ENCODE data around the gene GATA5.
"Not testable (repeated sequence)": the region's sequence is repeated elsewhere in the genome, so short reads cannot be mapped to it uniquely, and the experiment has no call there.

The GATA5 gene

GRCh38 chr20:62504323-62504722, 28.5 kb upstream of the GATA5 start:
- DNase-seq: no peak

- DNase-seq: no peak
These were observed 27.8 kb upstream of the GATA5 start for GRCh38 chr20:62503401-62504178.

GRCh38 chr20:62502496-62503095, 26.8 kb upstream of the GATA5 start:
- DNase-seq: no peak

GRCh38 chr20:62501801-62502495, 26.2 kb upstream of the GATA5 start:
- DNase-seq: peak; percentile 55

- peak; percentile 81 for DNase-seq
These were observed 24.6 kb upstream of the GATA5 start for GRCh38 chr20:62500237-62500864.

GRCh38 chr20:62499758-62500236, 24.0 kb upstream of the GATA5 start:
- no peak for DNase-seq

- DNase-seq: no peak
These were observed 23.1 kb upstream of the GATA5 start for GRCh38 chr20:62498874-62499273.

GRCh38 chr20:62496568-62497218, 20.9 kb upstream of the GATA5 start:
- DNase-seq: peak; percentile 33

- no peak for DNase-seq
These were observed 20.2 kb upstream of the GATA5 start for GRCh38 chr20:62495749-62496567.

GRCh38 chr20:62494980-62495748, 19.4 kb upstream of the GATA5 start:
- no peak for DNase-seq

GRCh38 chr20:62494537-62494936, 18.7 kb upstream of the GATA5 start:
- no peak for DNase-seq

GRCh38 chr20:62493886-62494285, 18.1 kb upstream of the GATA5 start:
- DNase-seq: no peak

GRCh38 chr20:62493253-62493885, 17.6 kb upstream of the GATA5 start:
- no peak for DNase-seq

- DNase-seq: no peak
These were observed 16.9 kb upstream of the GATA5 start for GRCh38 chr20:62492711-62493110.

GRCh38 chr20:62490783-62491182, 15.0 kb upstream of the GATA5 start:
- not testable (repeated sequence) for DNase-seq

GRCh38 chr20:62489932-62490263, 14.1 kb upstream of the GATA5 start:
- DNase-seq: no peak

GRCh38 chr20:62489186-62489931, 13.6 kb upstream of the GATA5 start:
- no peak for DNase-seq

GRCh38 chr20:62488470-62488869, 12.7 kb upstream of the GATA5 start:
- DNase-seq: no peak

GRCh38 chr20:62487561-62488354, 12.0 kb upstream of the GATA5 start:
- no peak for DNase-seq
